Measurements from ENCODE around the gene N4BP2. TPM values are rescaled to one million over a fixed set of nuclear protein-coding genes. Genes with fewer than 3 reads are reported as not detected.

Gene N4BP2
- total RNA-seq, 4 donors from 2014 or later, result 5.3 to 11.9 (median 11.1) TPM

- no peak for TF ChIP-seq POLR2A (IDR thresholded peaks at IDR 0.05)
- TF ChIP-seq CTCF (IDR thresholded peaks at IDR 0.05), result no peak
- no peak overlapping the region for H3K4me3 ChIP-seq (ENCODE audit: low read depth, poor library complexity, severe bottlenecking)
- DNase-seq (ENCODE audit: low spot score in 2 of 2), result no peak
- intact Hi-C loops (cut with DNase I; ENCODE audit: low total_unique reads), result no loop called here
- WGBS, 2 donors, result 86 to 89% methylated on average over 3 of the region's 3 CpGs
These were observed 107.8 kb downstream of the N4BP2 start for GRCh38 chr4:40164459-40164858.

GRCh38 chr4:40165916-40166315 lies 109.3 kb downstream of the N4BP2 start:
- H3K4me3 ChIP-seq (ENCODE audit: low read depth, poor library complexity, severe bottlenecking), result no peak overlapping the region
- DNase-seq (ENCODE audit: low spot score in 2 of 2), result no peak
- intact Hi-C loops (cut with DNase I; ENCODE audit: low total_unique reads), result no loop called here
- 93 to 94% methylated on average over 1 of the region's 1 CpG for WGBS, 2 donors
- TF ChIP-seq CTCF (IDR thresholded peaks at IDR 0.05), result no peak
- TF ChIP-seq POLR2A (IDR thresholded peaks at IDR 0.05), result no peak

GRCh38 chr4:40168070-40168469 lies 111.4 kb downstream of the N4BP2 start:
- intact Hi-C loops (cut with DNase I; ENCODE audit: low total_unique reads), result no loop called here
- DNase-seq (ENCODE audit: low spot score in 2 of 2), result no peak

GRCh38 chr4:40170588-40170987 lies 113.9 kb downstream of the N4BP2 start:
- intact Hi-C loops (cut with DNase I; ENCODE audit: low total_unique reads), result no loop called here
- TF ChIP-seq CTCF (IDR thresholded peaks at IDR 0.05), result no peak
- no peak for TF ChIP-seq POLR2A (IDR thresholded peaks at IDR 0.05)
- no peak overlapping the region for H3K4me3 ChIP-seq (ENCODE audit: low read depth, poor library complexity, severe bottlenecking)
- no peak for DNase-seq (ENCODE audit: low spot score in 2 of 2)

More at GRCh38 chr4:40168070-40168469, 111.4 kb downstream of the N4BP2 start:
- TF ChIP-seq CTCF (IDR thresholded peaks at IDR 0.05) (no peak), POLR2A (IDR thresholded peaks at IDR 0.05) (no peak)
- H3K4me3 ChIP-seq (ENCODE audit: low read depth, poor library complexity, severe bottlenecking), result no peak overlapping the region

- no peak for DNase-seq (ENCODE audit: low spot score in 2 of 2)
- WGBS, 2 donors, result 68 to 70% methylated on average over 4 of the region's 4 CpGs
- TF ChIP-seq CTCF (IDR thresholded peaks at IDR 0.05) (no peak), POLR2A (IDR thresholded peaks at IDR 0.05) (no peak)
- no peak overlapping the region for H3K4me3 ChIP-seq (ENCODE audit: low read depth, poor library complexity, severe bottlenecking)
- intact Hi-C loops (cut with DNase I; ENCODE audit: low total_unique reads), result no loop called here
These were observed 116.8 kb downstream of the N4BP2 start for GRCh38 chr4:40173470-40173875.

- H3K4me3 ChIP-seq (ENCODE audit: low read depth, poor library complexity, severe bottlenecking), result no peak overlapping the region
- intact Hi-C loops (cut with DNase I; ENCODE audit: low total_unique reads), result no loop called here
- WGBS, 2 donors, result 61 to 67% methylated on average over 10 of the region's 10 CpGs
- TF ChIP-seq POLR2A (IDR thresholded peaks at IDR 0.05) (no peak), CTCF (IDR thresholded peaks at IDR 0.05) (no peak)
- DNase-seq (ENCODE audit: low spot score in 2 of 2), result no peak
These were observed 120.0 kb downstream of the N4BP2 start for GRCh38 chr4:40176602-40177001.
